Glutamatergic neuron (in vitro differentiated cells): ENCODE measurements around the gene CLEC7A. TPM values are rescaled to one million over a fixed set of nuclear protein-coding genes. Genes with fewer than 3 reads are reported as not detected.

Experiments
- DNase-seq: peaks from one replicate; pipeline ENCODE4 v3.0.0; 2022
- H3K27ac Mint-ChIP-seq: one replicate; pipeline ENCODE4 v1.8.0; 2020; ENCODE audit warnings: mild to moderate bottlenecking, mixed read lengths, inconsistent platforms; ENCODE audit not compliant: unreplicated experiment
- H3K27me3 Mint-ChIP-seq: one replicate; pipeline ENCODE4 v1.8.0; 2020; ENCODE audit warnings: mild to moderate bottlenecking, moderate library complexity, mixed read lengths, inconsistent platforms; ENCODE audit not compliant: unreplicated experiment
- H3K36me3 Mint-ChIP-seq: one replicate; pipeline ENCODE4 v1.8.0; 2020; ENCODE audit warnings: mild to moderate bottlenecking, mixed read lengths, inconsistent platforms; ENCODE audit not compliant: unreplicated experiment
- H3K4me1 Mint-ChIP-seq: one replicate; pipeline ENCODE4 v1.8.0; 2020; ENCODE audit warnings: mild to moderate bottlenecking, low read depth, mixed read lengths, inconsistent platforms; ENCODE audit not compliant: unreplicated experiment
- H3K4me3 Mint-ChIP-seq: one replicate; pipeline ENCODE4 v1.8.0; 2020; ENCODE audit warnings: mild to moderate bottlenecking, mixed read lengths, inconsistent platforms; ENCODE audit not compliant: unreplicated experiment
- H3K9me3 Mint-ChIP-seq: one replicate; pipeline ENCODE4 v1.8.0; 2020; ENCODE audit warnings: mild to moderate bottlenecking, moderate library complexity, mixed read lengths, inconsistent platforms; ENCODE audit not compliant: unreplicated experiment
- CTCF ChIP-seq: fragments of 200-600 bp; sonication (generic); IDR thresholded peaks from one replicate; pipeline ENCODE4 v1.5.0; 2021; ENCODE audit not compliant: partially characterized antibody, unreplicated experiment
- total RNA-seq: library from RNA; stranded (reverse); fragmentation: NEBNext Ultra II Directional; extraction: Animal tissue kit (Norgen Biotek cat#: 25700); gene quantifications from one replicate; pipeline ENCODE4 v1.2.1, GENCODE V29; 2021; ENCODE audit not compliant: unreplicated experiment

CLEC7A gene
- total RNA-seq, 1 donor from 2014 or later: not detected

DNA sequence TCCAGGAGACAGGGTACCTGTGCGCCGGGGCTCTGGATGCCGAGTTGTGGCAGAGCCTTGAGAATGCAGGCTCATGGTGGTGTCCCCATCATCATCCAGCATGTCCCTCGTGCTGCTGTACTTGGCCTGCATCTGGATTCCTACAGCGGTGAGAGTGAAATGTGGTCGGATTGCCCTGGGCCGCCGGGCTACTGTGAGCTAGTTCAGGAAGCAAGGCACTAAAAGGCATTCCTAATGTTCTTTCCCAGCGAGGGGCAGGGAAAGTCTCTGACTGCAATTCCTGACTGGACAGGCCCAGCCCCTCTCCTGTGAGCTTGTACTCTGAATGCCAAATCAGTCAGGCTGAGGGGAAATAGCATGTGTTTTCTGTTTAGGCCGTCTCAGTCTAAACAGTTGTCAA is 31.2 kb downstream of the CLEC7A start, which contains the start of gene CLEC1A:
Gene CLEC1A (minus strand): TSS at position 195 of the 400 bp plus-strand sequence. CDS start 63 bp downstream, at position 132.
- H3K4me1 Mint-ChIP-seq: peaks cover 2% of the 10 kb centered on the region
- no peak within 1 kb of the TSS for H3K27ac Mint-ChIP-seq
- TF ChIP-seq CTCF: no peak
- no peak within 1 kb of the TSS for H3K4me3 Mint-ChIP-seq
- peaks cover 4% of the 10 kb centered on the region for H3K27me3 Mint-ChIP-seq
- H3K9me3 Mint-ChIP-seq: peaks cover 5% of the 10 kb centered on the region
- peaks cover 4% of the 10 kb centered on the region for H3K36me3 Mint-ChIP-seq
- DNase-seq: no peak

GRCh38 chr12:10097521-10097920 is 32.5 kb downstream of the CLEC7A start:
- H3K27me3 Mint-ChIP-seq: peaks cover 2% of the 10 kb centered on the region
- H3K4me1 Mint-ChIP-seq: peaks cover 2% of the 10 kb centered on the region
- no peak overlapping the region for H3K4me3 Mint-ChIP-seq
- no peak overlapping the region for H3K27ac Mint-ChIP-seq
- no peak for TF ChIP-seq CTCF
- H3K9me3 Mint-ChIP-seq: peaks cover 2% of the 10 kb centered on the region
- H3K36me3 Mint-ChIP-seq: no peaks in the 10 kb centered on the region
- no peak for DNase-seq

DNA sequence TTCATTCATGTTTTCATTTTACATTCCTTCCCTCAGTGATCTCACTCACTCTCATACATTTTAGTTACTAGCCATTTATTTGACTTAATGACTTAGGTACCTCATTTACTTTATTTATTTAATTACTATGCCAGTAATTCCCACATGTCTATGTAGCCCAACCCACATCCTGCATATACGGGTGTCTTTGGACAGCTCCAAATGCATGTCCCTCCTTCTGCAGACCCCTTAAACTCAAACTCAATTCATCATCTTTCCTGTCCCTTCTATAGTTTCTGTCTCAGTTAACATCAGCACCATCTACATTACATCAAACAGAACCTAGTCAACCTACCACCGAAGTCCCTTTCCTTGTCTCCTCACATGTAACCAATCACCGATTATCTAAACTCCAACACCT is 34.0 kb downstream of the CLEC7A start:
- Mint-ChIP-seq H3K27me3 (no peaks in the 10 kb centered on the region), H3K36me3 (no peaks in the 10 kb centered on the region), H3K9me3 (no peaks in the 10 kb centered on the region), H3K27ac (no peak overlapping the region), H3K4me3 (no peak overlapping the region), H3K4me1 (peaks cover 2% of the 10 kb centered on the region)
- no peak for TF ChIP-seq CTCF
- DNase-seq: no peak

- no peaks in the 10 kb centered on the region for H3K4me1 Mint-ChIP-seq
These were observed 35.2 kb downstream of the CLEC7A start for GRCh38 chr12:10094646-10095395.

More at GRCh38 chr12:10094646-10095395, 35.2 kb downstream of the CLEC7A start:
- Mint-ChIP-seq H3K27me3 (no peaks in the 10 kb centered on the region), H3K9me3 (no peaks in the 10 kb centered on the region), H3K36me3 (no peaks in the 10 kb centered on the region), H3K4me3 (no peak overlapping the region), H3K27ac (no peak overlapping the region)
- no peak for DNase-seq
- TF ChIP-seq CTCF: no peak
